NCI-H2029 treated with DMSO at 0.1 percent for 48 hours (cell line): ENCODE measurements around the gene GPR158.

Experiments
- DNase-seq: peaks from one replicate; lab custom pipeline; 2025; lab: John Stamatoyannopoulos, UW

Gene GPR158

GRCh38 chr10:25504838-25505237, 330.0 kb downstream of the GPR158 start:
- no peak for DNase-seq

DNA sequence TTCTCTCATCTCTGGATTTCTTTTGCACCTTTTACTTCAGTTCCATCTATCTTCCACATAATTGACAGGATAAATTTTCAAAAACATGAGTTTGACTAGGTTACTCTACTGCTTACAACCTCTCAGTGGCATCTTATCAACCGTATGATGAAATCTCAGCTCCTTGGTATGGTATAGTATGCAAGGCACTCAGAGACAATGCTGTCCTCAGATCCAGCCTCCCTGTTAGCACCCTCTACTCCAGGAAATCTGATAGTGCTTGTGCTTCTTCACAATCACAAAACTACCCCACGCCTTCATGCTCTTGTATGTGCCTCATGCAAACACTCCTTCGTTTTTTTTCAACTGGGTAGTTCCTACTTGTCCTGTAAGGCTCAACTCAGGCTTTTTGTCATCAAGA, 330.7 kb downstream of the GPR158 start:
- no peak for DNase-seq

- no peak for DNase-seq
Observed at GRCh38 chr10:25506821-25507335, 332.1 kb downstream of the GPR158 start.

GRCh38 chr10:25508112-25508815, 333.5 kb downstream of the GPR158 start:
- no peak for DNase-seq

DNA sequence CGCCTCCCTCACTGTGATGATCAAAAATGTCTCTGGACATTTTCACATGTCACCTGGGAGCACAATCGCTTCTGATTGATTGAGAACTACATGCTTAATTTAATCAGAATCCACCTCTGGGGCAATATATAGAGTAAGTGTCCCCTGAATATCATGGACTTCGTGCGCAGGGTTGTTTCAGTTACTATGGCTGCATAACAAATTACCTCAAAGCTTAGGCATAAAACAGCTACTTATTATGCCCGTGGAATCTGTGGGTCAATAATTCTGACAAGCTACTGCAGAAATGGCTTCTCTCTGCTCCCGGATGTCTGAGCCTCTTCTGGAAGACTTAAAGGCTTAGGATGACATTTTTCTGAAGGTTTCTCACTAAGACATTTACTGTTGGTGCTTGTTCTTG, 334.4 kb downstream of the GPR158 start:
- no peak for DNase-seq

DNA sequence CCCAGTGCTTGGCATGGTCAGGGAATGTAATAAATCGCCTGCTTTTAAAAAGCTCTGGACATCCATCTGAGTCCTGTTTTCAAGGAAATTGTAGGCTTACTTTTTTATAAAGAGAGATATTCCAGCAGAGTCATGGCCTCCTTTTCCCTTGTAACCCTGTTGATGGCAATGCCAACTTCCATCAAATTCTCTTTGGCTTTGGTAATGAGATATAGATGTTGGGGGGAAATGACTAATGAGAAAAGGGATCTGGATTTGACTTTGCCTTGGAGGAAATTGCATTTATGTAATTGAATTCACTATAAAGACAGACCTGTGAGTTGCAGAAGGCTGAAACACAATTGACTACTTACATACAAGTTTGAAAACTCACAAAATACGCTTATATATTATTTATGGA, 347.5 kb downstream of the GPR158 start:
- no peak for DNase-seq

- DNase-seq: no peak
Observed at GRCh38 chr10:25522946-25523608, 348.3 kb downstream of the GPR158 start.

DNA sequence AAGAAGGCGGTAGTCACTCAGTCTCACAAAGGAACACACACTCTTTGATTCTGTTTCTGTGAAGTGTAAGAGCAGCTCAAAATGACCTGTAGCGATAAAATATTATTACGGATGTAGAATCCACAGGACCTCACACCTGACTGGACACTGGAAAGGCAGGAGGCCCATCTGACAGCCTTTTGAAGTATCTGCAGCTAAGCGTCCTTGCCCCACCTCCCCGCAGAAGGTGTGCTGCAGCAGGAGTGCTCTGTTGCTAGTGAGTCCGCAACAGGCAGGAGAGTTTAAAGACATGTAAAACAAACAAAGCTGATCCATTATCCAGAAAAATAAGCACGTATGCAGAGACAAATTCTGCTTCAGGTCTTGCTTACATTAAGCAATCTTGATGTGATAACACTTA, 355.5 kb downstream of the GPR158 start:
- DNase-seq: no peak

DNA sequence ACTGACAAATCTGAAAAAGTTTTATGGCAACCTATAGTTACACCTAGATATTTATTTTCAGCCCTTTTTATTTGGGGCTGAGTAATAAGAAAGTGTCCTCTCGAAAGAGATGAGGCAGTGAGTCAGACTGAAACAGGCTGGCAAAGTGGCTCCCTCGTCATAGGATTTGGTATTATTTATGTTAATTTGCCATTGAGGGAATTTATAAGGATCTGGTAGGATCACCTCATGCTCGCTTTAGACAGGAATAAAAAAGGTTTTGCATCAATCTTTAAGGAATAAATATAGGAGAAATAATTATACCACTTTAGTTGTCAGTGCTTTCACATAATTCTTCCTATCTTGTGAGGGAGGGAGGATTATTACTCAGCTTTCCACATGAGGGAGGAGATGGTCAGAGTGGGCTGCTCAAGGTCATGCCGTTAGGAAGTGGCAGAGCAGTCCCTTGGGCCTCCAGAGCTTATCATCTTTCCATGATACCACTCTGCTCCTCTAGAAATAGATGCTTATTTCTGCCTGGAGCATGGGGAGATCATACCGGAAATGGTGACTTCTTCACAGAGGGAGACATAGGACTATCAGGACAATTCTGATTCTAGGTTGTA, 356.8 kb downstream of the GPR158 start:
- no peak for DNase-seq

GRCh38 chr10:25532213-25532612, 357.4 kb downstream of the GPR158 start:
- no peak for DNase-seq

- DNase-seq: no peak
Observed at GRCh38 chr10:25536027-25536426, 361.2 kb downstream of the GPR158 start.

- no peak for DNase-seq
Observed at GRCh38 chr10:25547382-25547781, 372.6 kb downstream of the GPR158 start.

GRCh38 chr10:25552283-25552919, 377.6 kb downstream of the GPR158 start:
- DNase-seq: no peak

DNA sequence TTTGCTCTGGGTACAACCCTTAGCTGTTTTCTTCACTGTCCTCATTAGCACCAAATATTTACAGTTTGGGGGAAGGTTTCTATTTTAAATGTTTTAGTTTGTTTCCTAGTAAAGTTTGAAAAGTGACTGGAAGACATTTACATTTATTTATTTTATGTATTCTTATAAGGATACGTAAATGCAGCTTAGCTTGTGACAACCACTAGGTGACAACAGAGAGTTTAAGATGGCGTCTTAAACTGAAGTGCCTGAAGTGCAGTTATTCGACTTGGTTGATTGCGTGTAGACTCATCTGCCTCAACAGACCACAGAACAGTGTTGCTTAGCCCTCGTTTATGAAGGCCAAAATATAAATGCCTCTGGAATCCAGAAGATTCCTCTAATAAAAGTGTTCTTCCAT, 381.1 kb downstream of the GPR158 start:
- no peak for DNase-seq

- no peak for DNase-seq
Observed at GRCh38 chr10:25556457-25556856, 381.7 kb downstream of the GPR158 start.

- DNase-seq: no peak
Observed at GRCh38 chr10:25557136-25557535, 382.3 kb downstream of the GPR158 start.

GRCh38 chr10:25561758-25562157, 387.0 kb downstream of the GPR158 start:
- DNase-seq: no peak

DNA sequence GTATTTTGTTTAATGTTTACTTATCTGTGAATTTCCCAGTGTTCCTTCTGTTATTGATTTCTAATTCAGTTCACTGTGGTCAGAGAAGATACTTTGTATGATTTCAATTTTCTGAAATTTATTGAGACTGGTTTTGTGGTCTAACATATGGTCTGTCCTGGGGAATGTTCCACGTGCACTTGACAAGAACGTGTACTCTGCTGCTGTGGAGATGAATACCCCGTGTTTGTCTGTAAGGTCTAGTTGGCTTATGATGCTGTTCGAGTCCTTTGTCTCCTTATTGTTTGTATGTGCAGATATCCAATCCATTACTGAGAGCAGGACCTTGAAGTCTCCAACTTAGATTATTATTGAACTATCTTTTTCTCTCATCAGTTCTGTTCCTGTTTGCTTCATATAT, 387.7 kb downstream of the GPR158 start:
- DNase-seq: no peak

DNA sequence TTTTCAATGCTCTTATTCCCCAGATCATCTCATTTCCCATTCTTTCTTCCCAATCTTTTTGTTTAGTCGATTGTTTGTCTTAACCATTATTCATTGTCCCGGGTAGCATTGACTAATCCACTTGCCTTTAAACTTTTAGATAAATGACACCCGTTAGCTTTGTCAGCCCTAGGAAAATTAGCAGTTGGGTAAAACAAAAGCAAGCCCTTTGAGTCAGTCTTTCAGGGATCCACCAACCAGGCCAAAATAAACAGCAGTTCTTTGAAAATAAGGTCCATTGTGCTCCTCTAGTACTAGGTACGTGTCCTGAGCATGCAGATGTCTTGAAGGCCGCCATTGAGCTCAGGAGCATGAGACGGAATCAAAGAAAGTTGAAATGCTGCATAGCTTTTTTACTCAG, 389.6 kb downstream of the GPR158 start:
- DNase-seq: no peak

DNA sequence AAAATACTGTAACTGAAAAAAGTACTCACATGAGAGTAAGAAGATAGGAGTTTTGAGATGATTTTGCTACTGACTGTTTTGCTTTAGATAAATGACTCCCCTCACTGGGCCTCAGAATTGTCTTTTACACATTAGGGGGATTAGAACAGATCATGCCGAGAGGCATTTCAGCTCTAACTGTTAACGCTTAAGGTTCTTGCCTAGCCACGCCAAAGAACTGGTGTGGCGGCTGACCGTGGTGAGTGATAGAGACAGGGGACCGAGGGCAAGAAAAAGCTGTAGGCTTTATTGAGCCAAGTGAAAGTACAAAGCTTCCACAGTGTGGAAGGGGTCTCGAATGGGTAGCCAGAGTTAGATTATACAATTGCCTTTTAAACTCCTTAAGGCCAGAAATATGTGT, 390.8 kb downstream of the GPR158 start:
- DNase-seq: no peak

DNA sequence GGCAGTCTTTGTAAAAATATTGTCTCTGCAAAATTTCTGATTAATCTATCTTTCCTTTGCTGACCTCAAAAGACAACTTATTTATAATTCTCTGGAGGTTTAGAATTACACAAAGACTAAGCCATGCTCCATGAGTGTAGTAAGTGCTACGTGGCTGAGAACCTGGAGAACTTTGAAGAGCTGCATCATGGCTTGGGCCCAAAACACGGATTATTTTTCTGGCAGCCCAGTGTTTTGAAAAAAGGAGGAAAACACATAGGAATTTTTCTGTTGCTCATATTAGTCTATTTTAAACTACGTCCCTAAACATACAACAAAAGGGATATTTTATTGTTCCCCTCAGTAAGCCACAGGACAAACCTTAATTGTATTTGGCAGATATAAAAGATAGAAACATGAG, 398.5 kb downstream of the GPR158 start:
- no peak for DNase-seq

- no peak for DNase-seq
Observed at GRCh38 chr10:25575343-25575742, 400.5 kb downstream of the GPR158 start.

GRCh38 chr10:25578061-25578460, 403.3 kb downstream of the GPR158 start:
- DNase-seq: no peak
